ENCODE results near the gene BABAM2.

- TF ChIP-seq, protein P1, sequence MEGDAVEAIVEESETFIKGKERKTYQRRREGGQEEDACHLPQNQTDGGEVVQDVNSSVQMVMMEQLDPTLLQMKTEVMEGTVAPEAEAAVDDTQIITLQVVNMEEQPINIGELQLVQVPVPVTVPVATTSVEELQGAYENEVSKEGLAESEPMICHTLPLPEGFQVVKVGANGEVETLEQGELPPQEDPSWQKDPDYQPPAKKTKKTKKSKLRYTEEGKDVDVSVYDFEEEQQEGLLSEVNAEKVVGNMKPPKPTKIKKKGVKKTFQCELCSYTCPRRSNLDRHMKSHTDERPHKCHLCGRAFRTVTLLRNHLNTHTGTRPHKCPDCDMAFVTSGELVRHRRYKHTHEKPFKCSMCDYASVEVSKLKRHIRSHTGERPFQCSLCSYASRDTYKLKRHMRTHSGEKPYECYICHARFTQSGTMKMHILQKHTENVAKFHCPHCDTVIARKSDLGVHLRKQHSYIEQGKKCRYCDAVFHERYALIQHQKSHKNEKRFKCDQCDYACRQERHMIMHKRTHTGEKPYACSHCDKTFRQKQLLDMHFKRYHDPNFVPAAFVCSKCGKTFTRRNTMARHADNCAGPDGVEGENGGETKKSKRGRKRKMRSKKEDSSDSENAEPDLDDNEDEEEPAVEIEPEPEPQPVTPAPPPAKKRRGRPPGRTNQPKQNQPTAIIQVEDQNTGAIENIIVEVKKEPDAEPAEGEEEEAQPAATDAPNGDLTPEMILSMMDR (IDR thresholded peaks at IDR 0.05), result no peak
- TF ChIP-seq POLR2A (IDR thresholded peaks at IDR 0.05), result no peak
- no peak for TF ChIP-seq EP300 (IDR thresholded peaks at IDR 0.05)
- no peak for TF ChIP-seq POLR2AphosphoS5 (IDR thresholded peaks at IDR 0.05)
Measured at GRCh38 chr2:27869763-27870162, 20.8 kb upstream of the BABAM2 start.
